Measurements from ENCODE around the gene DAGLA. TPM values are rescaled to one million over a fixed set of nuclear protein-coding genes. Genes with fewer than 3 reads are reported as not detected.
"Not testable (repeated sequence)": the region's sequence is repeated elsewhere in the genome, so short reads cannot be mapped to it uniquely, and the experiment has no call there.

DAGLA gene
- total RNA-seq, 1 experiment from 2014 or later = not detected

GRCh38 chr11:61673946-61674467, 6.2 kb upstream of the DAGLA start:
- H3K27ac ChIP-seq (ENCODE audit: low read length); H3K9me3 ChIP-seq (ENCODE audit: low read length): not testable (repeated sequence)

GRCh38 chr11:61675826-61676225, 4.4 kb upstream of the DAGLA start:
- no peaks in the 10 kb centered on the region for H3K9me3 ChIP-seq (ENCODE audit: low read length)
- H2AFZ ChIP-seq (ENCODE audit: low read length) = no peak overlapping the region
- H3K79me2 ChIP-seq (ENCODE audit: low read length) = no peaks in the 10 kb centered on the region
- DNase-seq = no peak
- H3K4me2 ChIP-seq (ENCODE audit: low read depth, low read length, poor library complexity, severe bottlenecking) = no peak overlapping the region
- H3K9ac ChIP-seq (ENCODE audit: low read length) = no peak overlapping the region
- no peaks in the 10 kb centered on the region for H3K36me3 ChIP-seq (ENCODE audit: insufficient read depth, low read length)
- no peaks in the 10 kb centered on the region for H3K9me2 ChIP-seq (replicated peaks; ENCODE audit: insufficient read depth, low read length)
- no peak overlapping the region for H3K27ac ChIP-seq (ENCODE audit: low read length)
- no peaks in the 10 kb centered on the region for H3K4me1 ChIP-seq (ENCODE audit: low read length)
- H3K27me3 ChIP-seq (ENCODE audit: low read length) = no peaks in the 10 kb centered on the region
- no peak overlapping the region for H3K4me3 ChIP-seq (ENCODE audit: low read length)
- H4K20me1 ChIP-seq (ENCODE audit: insufficient read depth, low read depth, low read length) = no peaks in the 10 kb centered on the region

More at GRCh38 chr11:61673946-61674467, 6.2 kb upstream of the DAGLA start:
- H3K4me3 ChIP-seq (ENCODE audit: low read length); H3K4me2 ChIP-seq (ENCODE audit: low read depth, low read length, poor library complexity, severe bottlenecking); H2AFZ ChIP-seq (ENCODE audit: low read length); H3K79me2 ChIP-seq (ENCODE audit: low read length); H3K4me1 ChIP-seq (ENCODE audit: low read length); H3K9me2 ChIP-seq (replicated peaks; ENCODE audit: insufficient read depth, low read length); DNase-seq; H3K36me3 ChIP-seq (ENCODE audit: insufficient read depth, low read length); H3K9ac ChIP-seq (ENCODE audit: low read length); H3K27me3 ChIP-seq (ENCODE audit: low read length); H4K20me1 ChIP-seq (ENCODE audit: insufficient read depth, low read depth, low read length): not testable (repeated sequence)

GRCh38 chr11:61679296-61679695, 895 bp upstream of the DAGLA start:
- DNase-seq = no peak
- Histone ChIP-seq H3K36me3 (ENCODE audit: insufficient read depth, low read length) (no peaks in the 10 kb centered on the region), H3K9me2 (replicated peaks; ENCODE audit: insufficient read depth, low read length) (no peaks in the 10 kb centered on the region)

GRCh38 chr11:61680622-61681221, 531 bp downstream of the DAGLA start:
- H3K9ac ChIP-seq (ENCODE audit: low read length) = no peak overlapping the region
- no peaks in the 10 kb centered on the region for H3K9me3 ChIP-seq (ENCODE audit: low read length)
- H3K79me2 ChIP-seq (ENCODE audit: low read length) = no peaks in the 10 kb centered on the region

More at GRCh38 chr11:61679296-61679695, 895 bp upstream of the DAGLA start:
- Histone ChIP-seq H3K27me3 (ENCODE audit: low read length) (no peaks in the 10 kb centered on the region), H3K27ac (ENCODE audit: low read length) (no peak overlapping the region), H3K79me2 (ENCODE audit: low read length) (no peaks in the 10 kb centered on the region), H4K20me1 (ENCODE audit: insufficient read depth, low read depth, low read length) (no peaks in the 10 kb centered on the region), H3K9me3 (ENCODE audit: low read length) (no peaks in the 10 kb centered on the region), H3K4me3 (ENCODE audit: low read length) (no peak overlapping the region), H3K4me2 (ENCODE audit: low read depth, low read length, poor library complexity, severe bottlenecking) (no peak overlapping the region), H3K4me1 (ENCODE audit: low read length) (no peaks in the 10 kb centered on the region), H2AFZ (ENCODE audit: low read length) (no peak overlapping the region), H3K9ac (ENCODE audit: low read length) (no peak overlapping the region)

GRCh38 chr11:61682093-61682732, 2.0 kb downstream of the DAGLA start:
- no peak overlapping the region for H3K9ac ChIP-seq (ENCODE audit: low read length)
- no peak overlapping the region for H3K27ac ChIP-seq (ENCODE audit: low read length)
- no peaks in the 10 kb centered on the region for H3K9me3 ChIP-seq (ENCODE audit: low read length)
- H3K27me3 ChIP-seq (ENCODE audit: low read length) = no peaks in the 10 kb centered on the region
- H3K79me2 ChIP-seq (ENCODE audit: low read length) = no peaks in the 10 kb centered on the region
- H3K4me3 ChIP-seq (ENCODE audit: low read length) = no peak overlapping the region
- DNase-seq = no peak
- H3K4me2 ChIP-seq (ENCODE audit: low read depth, low read length, poor library complexity, severe bottlenecking) = no peak overlapping the region
- H3K9me2 ChIP-seq (replicated peaks; ENCODE audit: insufficient read depth, low read length) = no peaks in the 10 kb centered on the region
- H2AFZ ChIP-seq (ENCODE audit: low read length) = no peak overlapping the region
- no peaks in the 10 kb centered on the region for H3K36me3 ChIP-seq (ENCODE audit: insufficient read depth, low read length)
- H4K20me1 ChIP-seq (ENCODE audit: insufficient read depth, low read depth, low read length) = no peaks in the 10 kb centered on the region
- no peaks in the 10 kb centered on the region for H3K4me1 ChIP-seq (ENCODE audit: low read length)

More at GRCh38 chr11:61680622-61681221, 531 bp downstream of the DAGLA start:
- Histone ChIP-seq H2AFZ (ENCODE audit: low read length) (no peak overlapping the region), H4K20me1 (ENCODE audit: insufficient read depth, low read depth, low read length) (no peaks in the 10 kb centered on the region), H3K36me3 (ENCODE audit: insufficient read depth, low read length) (no peaks in the 10 kb centered on the region), H3K9me2 (replicated peaks; ENCODE audit: insufficient read depth, low read length) (no peaks in the 10 kb centered on the region), H3K27me3 (ENCODE audit: low read length) (no peaks in the 10 kb centered on the region), H3K4me2 (ENCODE audit: low read depth, low read length, poor library complexity, severe bottlenecking) (no peak overlapping the region), H3K4me3 (ENCODE audit: low read length) (no peak overlapping the region), H3K4me1 (ENCODE audit: low read length) (no peaks in the 10 kb centered on the region), H3K27ac (ENCODE audit: low read length) (no peak overlapping the region)
- DNase-seq = no peak

- DNase-seq = no peak
- Histone ChIP-seq H4K20me1 (ENCODE audit: insufficient read depth, low read depth, low read length) (no peaks in the 10 kb centered on the region), H3K4me1 (ENCODE audit: low read length) (no peaks in the 10 kb centered on the region), H3K27me3 (ENCODE audit: low read length) (no peaks in the 10 kb centered on the region), H3K4me2 (ENCODE audit: low read depth, low read length, poor library complexity, severe bottlenecking) (no peak overlapping the region), H3K9me2 (replicated peaks; ENCODE audit: insufficient read depth, low read length) (no peaks in the 10 kb centered on the region), H2AFZ (ENCODE audit: low read length) (no peak overlapping the region), H3K4me3 (ENCODE audit: low read length) (no peak overlapping the region), H3K79me2 (ENCODE audit: low read length) (no peaks in the 10 kb centered on the region), H3K9me3 (ENCODE audit: low read length) (no peaks in the 10 kb centered on the region), H3K36me3 (ENCODE audit: insufficient read depth, low read length) (no peaks in the 10 kb centered on the region), H3K27ac (ENCODE audit: low read length) (no peak overlapping the region), H3K9ac (ENCODE audit: low read length) (no peak overlapping the region)
Observed at GRCh38 chr11:61682906-61683675, 2.9 kb downstream of the DAGLA start.

- no peaks in the 10 kb centered on the region for H3K36me3 ChIP-seq (ENCODE audit: insufficient read depth, low read length)
- H3K79me2 ChIP-seq (ENCODE audit: low read length) = no peaks in the 10 kb centered on the region
- H4K20me1 ChIP-seq (ENCODE audit: insufficient read depth, low read depth, low read length) = no peaks in the 10 kb centered on the region
- no peaks in the 10 kb centered on the region for H3K4me1 ChIP-seq (ENCODE audit: low read length)
- H3K4me3 ChIP-seq (ENCODE audit: low read length) = no peak overlapping the region
- no peak overlapping the region for H3K4me2 ChIP-seq (ENCODE audit: low read depth, low read length, poor library complexity, severe bottlenecking)
- no peaks in the 10 kb centered on the region for H3K9me3 ChIP-seq (ENCODE audit: low read length)
- no peak overlapping the region for H2AFZ ChIP-seq (ENCODE audit: low read length)
- H3K27ac ChIP-seq (ENCODE audit: low read length) = no peak overlapping the region
- DNase-seq = no peak
- H3K27me3 ChIP-seq (ENCODE audit: low read length) = no peaks in the 10 kb centered on the region
- no peaks in the 10 kb centered on the region for H3K9me2 ChIP-seq (replicated peaks; ENCODE audit: insufficient read depth, low read length)
- H3K9ac ChIP-seq (ENCODE audit: low read length) = no peak overlapping the region
Observed at GRCh38 chr11:61683961-61684869, 4.0 kb downstream of the DAGLA start.
